HG03520 (cell line): Measurements from ENCODE around the gene BTNL3.
"Not testable (repeated sequence)": the region's sequence is repeated elsewhere in the genome, so short reads cannot be mapped to it uniquely, and the experiment has no call there.

Experiments used
- ATAC-seq: cut with Tn5 transposase; IDR thresholded peaks from one replicate; pipeline ENCODE4 v1.9.1; 2021; ENCODE audit warnings: mild to moderate bottlenecking, moderate library complexity; ENCODE audit not compliant: unreplicated experiment

The BTNL3 gene

GRCh38 chr5:181045857-181046256 lies 57.2 kb downstream of the BTNL3 start:
- not testable (repeated sequence) for ATAC-seq

DNA sequence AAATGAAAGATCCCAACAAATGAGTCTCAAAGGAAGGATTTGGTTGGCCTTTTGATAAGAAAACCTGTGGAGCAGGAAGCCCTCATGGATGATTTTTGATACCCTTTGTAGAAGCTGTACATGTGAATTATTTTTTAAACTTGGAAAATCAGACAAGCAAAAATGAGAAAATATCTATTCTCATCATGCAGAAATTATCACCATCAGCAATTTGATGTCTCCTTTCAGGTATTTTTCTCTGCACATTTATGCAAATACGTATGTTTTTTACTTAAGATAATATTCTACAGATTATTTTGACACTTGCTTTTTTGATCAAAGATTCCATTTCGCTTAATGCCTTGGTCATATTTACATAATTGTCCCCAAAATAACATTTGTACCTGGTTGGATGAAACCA lies 58.6 kb downstream of the BTNL3 start:
- no peak for ATAC-seq

GRCh38 chr5:181047921-181048320 lies 59.3 kb downstream of the BTNL3 start:
- no peak for ATAC-seq

DNA sequence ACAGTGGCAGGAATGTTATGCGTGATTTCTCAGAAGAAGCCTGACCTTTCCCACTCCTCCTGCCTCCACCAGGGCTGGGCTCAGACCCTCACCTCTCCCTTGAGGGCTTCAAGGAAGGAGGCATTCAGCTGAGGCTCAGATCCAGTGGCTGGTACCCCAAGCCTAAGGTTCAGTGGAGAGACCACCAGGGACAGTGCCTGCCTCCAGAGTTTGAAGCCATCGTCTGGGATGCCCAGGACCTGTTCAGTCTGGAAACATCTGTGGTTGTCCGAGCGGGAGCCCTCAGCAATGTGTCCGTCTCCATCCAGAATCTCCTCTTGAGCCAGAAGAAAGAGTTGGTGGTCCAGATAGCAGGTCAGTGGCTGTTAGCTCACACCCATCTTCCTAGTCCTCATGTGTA lies 61.4 kb downstream of the BTNL3 start:
- no peak for ATAC-seq

DNA sequence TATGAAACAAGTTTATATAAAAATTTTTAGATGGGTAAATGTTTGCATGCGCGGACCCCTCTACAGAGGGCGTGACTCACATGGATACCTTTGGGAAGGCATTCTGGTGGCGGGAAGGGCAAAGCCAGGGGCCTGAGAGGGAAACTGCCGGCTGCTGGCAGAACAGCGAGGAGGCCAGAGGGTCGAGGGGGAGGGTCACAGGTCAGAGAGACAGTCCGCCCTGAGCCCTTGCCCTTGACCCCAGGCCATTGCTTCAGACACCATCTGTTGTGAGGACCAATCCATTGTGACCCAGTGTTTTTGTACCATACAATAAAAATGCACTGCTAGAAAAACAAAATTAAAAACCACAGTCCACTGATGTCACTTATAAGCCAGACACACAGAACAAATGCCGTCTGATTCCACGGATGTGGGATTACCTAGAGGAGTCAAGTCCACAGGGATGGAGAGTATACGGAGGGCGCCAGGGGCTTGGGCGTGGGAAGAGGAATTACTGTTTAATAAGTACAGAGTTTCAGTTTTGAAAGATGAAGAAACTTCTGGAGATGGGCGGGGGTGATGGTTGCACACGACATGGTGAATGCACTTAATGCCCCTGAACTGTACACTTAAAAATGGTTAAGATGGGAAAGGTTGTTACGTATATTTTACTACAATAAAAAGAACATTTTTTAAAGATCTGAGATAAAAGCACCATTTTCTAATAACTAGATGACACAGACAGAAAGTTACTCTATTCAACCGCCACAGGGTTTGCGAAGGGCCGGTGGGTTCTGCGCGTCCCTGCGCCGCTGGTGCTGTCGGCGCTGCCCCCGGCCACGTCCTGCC lies 63.4 kb downstream of the BTNL3 start:
- no peak for ATAC-seq

- ATAC-seq, result no peak
Measured at GRCh38 chr5:181052672-181053487, 64.2 kb downstream of the BTNL3 start.

DNA sequence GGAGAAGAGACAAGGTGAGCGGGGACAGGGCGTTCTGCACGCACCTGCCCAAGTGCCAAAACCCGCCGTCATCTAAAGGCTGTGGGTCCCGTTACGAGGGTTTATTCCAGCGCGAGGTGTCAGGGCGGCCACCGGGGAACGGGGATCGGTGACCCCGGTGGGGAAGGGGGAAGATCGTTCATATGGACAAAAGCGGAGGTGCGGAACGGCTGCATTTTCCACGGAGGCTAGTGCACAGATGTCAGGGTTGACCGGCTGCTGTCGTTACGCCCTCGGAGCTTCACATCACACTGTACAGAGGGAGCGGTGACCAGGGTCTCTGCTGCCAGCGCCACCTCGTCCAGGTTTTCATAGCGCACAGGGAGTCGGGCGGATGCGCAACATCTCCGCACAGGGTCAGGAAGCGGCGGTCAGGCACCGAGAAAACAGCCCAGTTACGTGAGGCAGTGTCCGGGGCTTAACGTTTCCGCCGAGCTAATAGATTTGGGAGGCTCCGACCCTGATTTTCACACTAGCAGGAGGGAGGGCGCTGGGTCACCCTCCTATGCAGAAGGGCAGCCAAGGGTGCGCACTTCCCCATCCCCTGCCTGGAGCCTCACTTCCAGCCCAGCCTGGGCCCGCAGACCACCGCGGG lies 65.0 kb downstream of the BTNL3 start:
- ATAC-seq, result no peak

DNA sequence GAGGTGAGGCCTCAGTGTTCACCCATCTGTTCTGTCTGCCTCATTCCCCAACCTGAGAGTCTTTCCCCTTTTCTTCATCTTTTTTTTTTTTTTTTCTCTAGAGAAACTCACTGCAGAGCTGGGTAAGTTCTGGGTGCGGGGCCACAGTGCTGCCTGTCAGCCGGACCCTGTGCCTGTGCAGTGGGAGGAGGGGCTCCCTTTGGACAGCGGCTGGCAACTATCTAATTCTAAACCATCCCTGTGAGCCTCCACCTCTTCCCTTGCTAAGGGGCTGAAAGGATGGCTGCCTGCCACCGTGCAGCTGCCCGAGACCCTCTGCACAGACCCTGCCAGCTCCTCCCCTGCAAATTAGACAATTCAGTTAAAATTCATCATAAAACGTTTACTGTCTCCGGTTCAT lies 65.5 kb downstream of the BTNL3 start:
- no peak for ATAC-seq

DNA sequence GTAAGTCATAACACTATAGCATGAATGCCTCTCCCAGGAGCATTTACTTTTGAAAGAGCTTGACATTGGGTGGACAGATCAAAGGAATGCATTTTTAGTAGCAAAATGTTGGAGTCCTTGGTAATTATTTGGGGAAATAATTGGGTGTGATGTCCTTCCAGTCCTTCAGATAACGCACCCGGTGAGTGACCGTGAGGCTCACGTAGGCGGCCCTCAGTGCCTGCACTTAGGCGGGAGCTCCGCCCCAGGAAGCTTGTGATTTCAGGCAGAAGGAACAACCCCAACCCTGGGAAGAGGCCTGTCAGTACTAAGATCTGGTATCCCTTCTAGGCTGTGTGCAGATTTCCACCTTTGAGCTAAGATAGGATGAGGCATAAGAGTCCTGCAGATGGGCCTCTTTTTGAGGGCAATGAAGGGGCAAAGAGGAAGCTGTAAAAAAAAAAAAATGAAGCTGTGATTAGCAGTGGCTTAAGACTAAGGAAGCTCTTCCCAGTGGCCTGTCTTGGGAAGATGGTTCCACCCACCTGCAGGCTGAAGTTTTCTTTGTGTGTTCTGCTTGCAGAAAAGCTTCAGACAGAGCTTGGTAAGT lies 66.3 kb downstream of the BTNL3 start:
- ATAC-seq, result no peak
